ENCODE measurements around the gene PRKCB.

- no peak for TF ChIP-seq CTCF (IDR thresholded peaks at IDR 0.05)
- TF ChIP-seq POLR2A (IDR thresholded peaks at IDR 0.05), result no peak
These were observed 399.0 kb downstream of the PRKCB start for GRCh38 chr16:24234737-24235136.
